Cerebellar nuclear complex (tissue), 1 donor: ENCODE measurements around the gene MORC3.
"Not testable (repeated sequence)": the region's sequence is repeated elsewhere in the genome, so short reads cannot be mapped to it uniquely, and the experiment has no call there.

Experiments
- DNase-seq, 2 experiments: peaks; one replicate each; lab custom pipeline; 2025; lab: John Stamatoyannopoulos, UW

Gene MORC3

DNA sequence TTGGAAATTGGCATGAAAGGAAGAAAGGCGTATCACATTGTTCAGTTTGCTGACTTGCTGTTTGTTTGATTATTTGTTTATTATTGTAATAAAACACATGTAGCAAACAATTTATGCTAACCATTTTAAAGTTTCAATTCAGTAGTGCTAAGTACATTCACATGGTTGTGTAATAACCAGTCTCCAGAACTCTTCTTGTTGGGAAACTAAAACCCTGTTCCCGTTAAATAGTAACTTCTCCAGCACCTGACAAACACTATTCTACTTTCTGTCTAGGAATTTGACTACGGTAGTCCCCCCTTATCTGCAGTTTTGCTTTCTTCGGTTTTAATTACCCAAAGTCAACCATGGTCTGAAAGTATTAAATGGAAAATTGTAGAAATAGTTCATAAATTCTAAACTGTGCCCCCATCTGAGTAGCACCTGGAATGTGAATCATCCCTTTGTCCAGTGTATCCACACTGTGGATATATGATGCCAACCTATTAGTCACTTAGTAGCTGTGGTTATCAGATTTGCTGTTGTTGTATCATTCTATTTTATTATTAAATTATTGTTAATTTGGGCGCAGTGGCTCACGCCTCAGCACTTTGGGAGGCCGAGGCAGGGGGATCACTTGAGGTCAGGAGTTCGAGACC, 5.5 kb downstream of the MORC3 start:
- DNase-seq = no peak

DNA sequence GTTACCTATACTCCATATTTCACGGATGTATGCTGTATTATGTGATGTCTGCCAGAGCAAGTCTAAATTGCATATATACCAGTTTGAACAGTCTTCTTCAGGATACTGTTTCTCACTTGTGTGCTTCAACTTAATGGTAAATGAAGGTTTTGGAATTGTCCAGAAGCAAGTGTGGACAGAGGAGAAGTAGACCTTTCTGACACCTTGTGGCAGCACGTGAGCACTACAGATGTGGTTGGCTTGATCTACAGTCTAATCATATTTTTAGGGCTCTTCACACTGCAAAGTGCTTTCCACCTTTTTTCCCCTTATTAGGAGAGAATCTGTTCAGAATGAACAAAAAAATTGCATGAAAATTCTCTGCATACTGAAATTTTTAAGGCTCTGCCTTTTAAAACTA, 10.9 kb downstream of the MORC3 start:
- no peak for DNase-seq

DNA sequence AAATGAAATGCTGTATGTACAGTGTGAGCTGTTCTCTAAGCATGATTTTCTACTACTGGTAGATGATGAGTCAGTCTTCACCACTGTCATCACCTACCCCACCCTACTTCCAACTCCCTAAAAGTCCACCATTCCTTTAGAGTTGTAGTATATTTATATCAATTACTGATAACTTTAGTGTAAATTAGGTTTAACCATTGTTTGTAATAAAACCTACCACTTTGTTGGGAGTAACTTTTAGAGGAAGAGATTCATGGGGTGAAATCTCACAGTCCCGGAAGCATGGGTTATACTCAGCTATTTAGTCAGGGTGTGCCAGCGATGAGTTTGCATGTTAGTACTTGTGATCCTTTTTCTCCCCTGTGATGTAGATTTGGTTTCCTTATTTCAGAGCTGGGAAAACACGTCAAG, 17.1 kb downstream of the MORC3 start:
- DNase-seq = no peak

GRCh38 chr21:36338975-36339374, 19.0 kb downstream of the MORC3 start:
- DNase-seq = no peak

- DNase-seq = not testable (repeated sequence)
Observed at GRCh38 chr21:36342581-36342980, 22.6 kb downstream of the MORC3 start.

DNA sequence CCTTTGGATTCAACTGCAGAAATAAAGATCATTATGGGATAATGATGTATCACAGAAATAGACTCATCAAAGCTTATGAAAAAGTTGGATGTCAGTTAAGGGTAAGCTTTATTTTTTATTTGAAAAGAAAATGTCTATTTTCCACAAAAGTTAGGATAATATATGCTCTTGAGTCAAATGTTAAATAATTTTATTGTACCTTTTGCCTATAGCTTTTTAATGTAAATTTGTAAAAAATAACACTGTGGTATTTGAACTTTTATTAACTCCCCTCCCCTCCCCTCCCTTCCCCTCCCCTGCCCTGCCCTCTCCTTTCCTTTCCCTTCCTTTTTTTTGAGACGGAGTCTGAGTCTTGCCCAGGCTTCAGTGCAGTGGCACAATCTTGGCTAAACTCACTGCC, 24.9 kb downstream of the MORC3 start:
- DNase-seq = no peak

- DNase-seq = no peak
Observed at GRCh38 chr21:36347278-36347961, 27.4 kb downstream of the MORC3 start.

- no peak for DNase-seq
Observed at GRCh38 chr21:36347962-36348328, 27.9 kb downstream of the MORC3 start.

- no peak for DNase-seq
Observed at GRCh38 chr21:36349315-36349714, 29.3 kb downstream of the MORC3 start.

DNA sequence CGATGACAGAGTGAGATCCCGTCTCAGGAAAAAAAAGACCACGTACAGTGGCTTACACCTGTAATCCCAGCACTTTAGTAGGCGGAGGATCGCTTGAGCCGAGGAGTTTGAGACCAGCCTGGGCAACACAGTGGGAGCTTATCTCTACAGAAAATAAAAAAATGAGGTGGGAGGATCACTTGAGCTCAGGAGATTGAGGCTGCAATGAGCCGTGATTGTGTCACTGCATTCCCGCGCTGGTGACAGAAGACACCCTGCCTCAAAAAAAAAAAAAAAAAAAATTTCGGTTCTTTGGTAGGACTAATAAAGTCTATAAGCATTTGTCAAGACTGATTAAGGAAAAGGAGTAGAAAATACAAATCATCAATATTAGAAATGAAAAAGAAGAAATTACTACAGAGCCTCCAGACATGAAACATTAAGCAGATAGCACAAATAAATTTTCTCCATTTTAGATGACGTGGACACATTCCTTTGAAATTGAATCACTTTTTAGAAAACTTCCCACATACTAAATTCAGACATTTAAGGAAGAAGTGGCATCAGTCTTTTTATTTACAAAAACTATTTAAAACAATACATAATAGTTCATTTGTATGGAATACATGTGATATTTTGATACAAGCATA, 30.4 kb downstream of the MORC3 start:
- DNase-seq = no peak

GRCh38 chr21:36354918-36355680, 35.1 kb downstream of the MORC3 start:
- DNase-seq = no peak

GRCh38 chr21:36355868-36356267, 35.9 kb downstream of the MORC3 start:
- no peak for DNase-seq

DNA sequence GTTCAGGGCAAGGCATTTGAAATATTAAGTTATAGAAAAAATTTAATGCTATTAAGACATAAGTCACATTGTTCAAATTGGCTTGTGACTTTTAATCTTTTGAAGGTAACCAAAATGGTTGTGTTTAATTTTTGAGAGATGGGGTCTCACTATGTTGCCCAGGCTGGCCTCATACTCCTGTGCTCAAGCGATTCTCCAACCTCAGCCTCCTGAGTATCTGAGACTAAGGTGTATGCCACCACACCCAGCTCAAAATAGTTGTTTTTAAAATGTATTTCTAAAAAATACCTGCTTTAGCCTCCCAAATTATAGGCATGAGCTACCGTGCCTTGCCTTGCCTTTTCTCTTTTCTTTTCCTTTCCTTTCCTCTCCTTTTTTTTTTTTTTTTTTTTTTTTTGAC, 39.2 kb downstream of the MORC3 start:
- DNase-seq = no peak

DNA sequence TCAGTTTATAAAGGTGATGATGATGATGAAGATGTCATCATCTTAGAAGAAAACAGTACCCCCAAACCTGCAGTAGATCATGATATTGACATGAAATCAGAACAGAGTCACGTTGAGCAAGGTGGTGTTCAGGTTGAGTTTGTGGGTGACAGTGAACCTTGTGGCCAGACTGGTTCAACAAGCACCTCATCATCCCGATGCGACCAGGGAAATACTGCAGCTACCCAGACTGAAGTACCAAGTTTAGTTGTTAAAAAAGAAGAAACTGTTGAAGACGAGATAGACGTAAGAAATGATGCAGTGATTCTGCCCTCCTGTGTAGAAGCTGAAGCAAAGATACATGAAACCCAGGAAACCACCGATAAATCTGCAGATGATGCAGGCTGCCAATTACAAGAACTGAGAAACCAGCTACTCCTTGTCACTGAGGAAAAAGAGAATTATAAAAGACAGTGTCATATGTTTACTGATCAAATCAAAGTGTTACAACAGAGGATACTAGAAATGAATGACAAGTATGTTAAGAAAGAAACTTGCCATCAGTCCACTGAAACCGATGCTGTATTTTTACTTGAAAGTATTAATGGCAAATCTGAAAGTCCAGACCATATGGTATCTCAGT, 49.2 kb downstream of the MORC3 start:
- DNase-seq = no peak

GRCh38 chr21:36375994-36376393, 56.0 kb downstream of the MORC3 start:
- no peak for DNase-seq

DNA sequence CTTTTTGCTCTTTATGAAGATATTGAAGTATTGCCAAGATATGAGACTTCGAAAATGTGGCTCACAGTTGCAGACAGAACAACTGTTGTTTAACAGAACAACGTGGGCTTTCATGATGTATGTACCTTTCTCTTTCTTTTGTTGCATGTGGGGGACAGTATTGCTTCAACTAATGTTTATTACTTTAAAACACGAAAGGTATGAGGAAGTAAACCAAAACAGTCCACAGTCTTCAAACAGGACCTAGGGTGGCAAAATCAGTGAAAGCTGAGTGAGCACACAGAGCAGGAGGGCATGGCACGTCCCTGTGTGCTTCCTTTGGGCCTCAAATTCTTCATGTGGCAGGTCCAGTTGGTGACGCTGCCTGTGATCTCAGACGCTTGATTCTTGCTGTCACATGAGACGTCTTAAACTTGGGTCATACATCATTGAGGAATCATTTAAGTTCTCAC, 57.4 kb downstream of the MORC3 start:
- DNase-seq = no peak

DNA sequence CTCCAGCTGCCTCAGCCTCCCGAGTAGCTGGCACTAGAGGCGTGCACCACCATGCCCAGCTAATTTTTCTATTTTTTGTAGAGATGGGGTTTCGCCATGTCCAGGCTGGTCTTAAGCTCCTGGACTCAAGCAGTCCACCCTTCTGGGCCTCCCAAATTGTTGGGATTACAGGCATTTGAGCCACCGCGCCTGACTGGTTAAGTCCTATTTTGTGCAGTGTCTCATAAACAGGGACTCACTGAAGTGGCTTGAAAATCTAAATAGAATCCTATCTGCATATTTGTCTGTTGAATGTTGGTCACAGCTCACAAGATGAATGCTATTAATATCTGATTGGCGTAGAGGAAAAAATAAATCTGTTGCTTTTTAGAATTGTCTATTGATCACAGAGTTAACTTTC, 59.3 kb downstream of the MORC3 start:
- DNase-seq = no peak

- DNase-seq = no peak
Observed at GRCh38 chr21:36381841-36382589, 62.0 kb downstream of the MORC3 start.

DNA sequence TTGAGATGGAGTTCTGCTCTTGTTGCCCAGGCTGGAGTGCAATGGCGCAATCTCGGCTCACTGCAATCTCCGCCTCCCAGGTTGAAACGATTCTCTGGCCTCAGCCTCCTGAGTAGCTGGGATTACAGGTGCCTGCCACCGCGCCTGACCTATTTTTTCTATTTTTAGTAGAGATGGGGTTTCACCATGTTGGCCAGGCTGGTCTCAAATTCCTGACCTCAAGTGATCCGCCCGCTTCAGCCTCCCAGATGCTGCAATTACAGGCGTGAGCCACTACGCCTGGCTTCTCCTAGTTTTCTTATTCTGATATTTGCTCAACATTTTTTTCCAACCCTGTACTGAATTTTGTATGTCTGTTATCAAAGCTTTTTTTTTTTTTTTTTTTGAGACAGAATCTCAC, 62.7 kb downstream of the MORC3 start:
- not testable (repeated sequence) for DNase-seq

DNA sequence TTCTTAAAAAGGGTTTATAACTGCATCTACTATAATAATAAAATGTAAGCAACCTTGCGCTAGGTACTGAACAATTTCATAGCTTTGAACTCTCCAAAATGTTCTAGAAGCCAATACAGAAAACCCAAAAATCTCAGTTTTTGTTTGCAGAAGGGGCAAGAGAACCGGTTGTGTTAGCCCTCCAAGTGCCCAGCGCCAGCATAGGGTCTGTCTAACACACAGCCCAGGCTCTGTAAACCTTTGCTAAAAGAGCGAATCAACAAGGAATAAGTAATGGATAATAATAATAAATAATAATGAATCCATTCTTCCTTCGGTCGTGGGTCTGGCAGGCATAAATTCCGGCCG, 64.9 kb downstream of the MORC3 start:
- DNase-seq = no peak

GRCh38 chr21:36385233-36386030, 65.4 kb downstream of the MORC3 start, which contains the start of gene CHAF1B:
Gene CHAF1B (plus strand): TSS chr21:36385392. CDS start chr21:36386137, 745 bp downstream.
- DNase-seq = peak; percentile 20 to 26
